COR-L47 (cell line): Measurements from ENCODE around the gene IRX1.

Experiments
- DNase-seq: peaks from one replicate; lab custom pipeline; 2025; lab: John Stamatoyannopoulos, UW

IRX1 gene

GRCh38 chr5:3595006-3595961, at the start of gene IRX1:
IRX1 (plus strand) TSS chr5:3595832; CDS start chr5:3596106, 274 bp downstream.
- no peak for DNase-seq

GRCh38 chr5:3546028-3546427, 49.6 kb upstream of the IRX1 start:
- DNase-seq = no peak

- DNase-seq = no peak
Measured at GRCh38 chr5:3564116-3564515, 31.5 kb upstream of the IRX1 start.

- no peak for DNase-seq
Measured at GRCh38 chr5:3564827-3565518, 30.7 kb upstream of the IRX1 start.

GRCh38 chr5:3584724-3585531, 10.7 kb upstream of the IRX1 start:
- DNase-seq = no peak

- DNase-seq = no peak
Measured at GRCh38 chr5:3590161-3590966, 5.3 kb upstream of the IRX1 start.

GRCh38 chr5:3590967-3591900, 4.4 kb upstream of the IRX1 start:
- DNase-seq = no peak

GRCh38 chr5:3592298-3592697, 3.3 kb upstream of the IRX1 start:
- no peak for DNase-seq

- no peak for DNase-seq
Measured at GRCh38 chr5:3593771-3594509, 1.7 kb upstream of the IRX1 start.

- no peak for DNase-seq
Measured at GRCh38 chr5:3594510-3595005, 1.1 kb upstream of the IRX1 start.

- DNase-seq = no peak
Measured at GRCh38 chr5:3596261-3596825, 711 bp downstream of the IRX1 start.

- no peak for DNase-seq
Measured at GRCh38 chr5:3596857-3597166, 1.2 kb downstream of the IRX1 start.

GRCh38 chr5:3597167-3598007, 1.8 kb downstream of the IRX1 start:
- no peak for DNase-seq

- DNase-seq = no peak
Measured at GRCh38 chr5:3598207-3598606, 2.6 kb downstream of the IRX1 start.

GRCh38 chr5:3598769-3599211, 3.2 kb downstream of the IRX1 start:
- DNase-seq = no peak

- no peak for DNase-seq
Measured at GRCh38 chr5:3599226-3600105, 3.8 kb downstream of the IRX1 start.
